Measurements from ENCODE around the gene SNRNP25. TPM values are rescaled to one million over a fixed set of nuclear protein-coding genes. Genes with fewer than 3 reads are reported as not detected.
"Not testable (repeated sequence)": the region's sequence is repeated elsewhere in the genome, so short reads cannot be mapped to it uniquely, and the experiment has no call there.

The SNRNP25 gene
- total and polyA plus RNA-seq, 2 of the 8 experiments (the other 6 are each of a cell fraction or from before 2014, with no cell fraction given), result 53.0 to 58.4 TPM

GRCh38 chr16:30627-31026 lies 23.0 kb upstream of the SNRNP25 start:
- H2BK120ac ChIP-seq (replicated peaks; ENCODE audit: low read depth, low read length); FAIRE-seq; H3K23me2 ChIP-seq (ENCODE audit: low read depth, low read length); H3K9me3 ChIP-seq (ENCODE audit: insufficient read depth in 2 of 2, low read depth in 1 of 2, low read length in 1 of 2); H2BK5ac ChIP-seq (ENCODE audit: low read depth, low read length); DNase-seq (ENCODE audit: low read depth in 1 of 2, low spot score in 2 of 2); H4K20me1 ChIP-seq (replicated peaks in 1 of 2; ENCODE audit: control insufficient read depth in 1 of 2, insufficient read depth in 2 of 2, low read length in 2 of 2); H3K27me3 ChIP-seq (replicated peaks in 1 of 4; ENCODE audit: control insufficient read depth in 3 of 4, extremely low read depth in 1 of 4, insufficient read depth in 3 of 4, low read length in 3 of 4); H2BK12ac ChIP-seq (ENCODE audit: low read depth, low read length); H3K14ac ChIP-seq (ENCODE audit: insufficient read length); H4K91ac ChIP-seq (replicated peaks; ENCODE audit: insufficient read length, low read length); H2AK5ac ChIP-seq (ENCODE audit: low read depth, low read length); H3K4me1 ChIP-seq (replicated peaks in 1 of 4; ENCODE audit: control insufficient read depth in 3 of 4, insufficient read depth in 4 of 4, low read length in 3 of 4); H3K9ac ChIP-seq (replicated peaks in 1 of 4; ENCODE audit: extremely low read depth in 1 of 4, low read depth in 3 of 4, low read length in 3 of 4); H4K5ac ChIP-seq (ENCODE audit: insufficient read length, low read depth, low read length); H2BK20ac ChIP-seq (ENCODE audit: low read length); CTCF ChIA-PET (ENCODE audit: partially characterized antibody); H2BK15ac ChIP-seq (ENCODE audit: low read length); H3K18ac ChIP-seq (ENCODE audit: extremely low read depth, low read length); H3K79me1 ChIP-seq (ENCODE audit: low read depth, low read length); H3K4ac ChIP-seq (replicated peaks; ENCODE audit: insufficient read length, low read depth, low read length); H3K56ac ChIP-seq (replicated peaks; ENCODE audit: insufficient read length, low read depth, low read length); H3K4me2 ChIP-seq (ENCODE audit: insufficient read depth in 1 of 2, low read depth in 2 of 2, low read length in 2 of 2); H2AFZ ChIP-seq (ENCODE audit: low read length); H3K4me3 ChIP-seq (ENCODE audit: extremely low read depth in 1 of 4, insufficient read depth in 2 of 4, low read depth in 3 of 4, low read length in 4 of 4); H3K23ac ChIP-seq (ENCODE audit: insufficient read length); H3K79me2 ChIP-seq (ENCODE audit: control insufficient read depth in 1 of 2, insufficient read depth in 2 of 2, low read length in 2 of 2); H4K8ac ChIP-seq (ENCODE audit: extremely low read depth, insufficient read depth, low read length); H3K36me3 ChIP-seq (ENCODE audit: control insufficient read depth in 2 of 4, insufficient read depth in 4 of 4, low read length in 3 of 4); POLR2A ChIA-PET (ENCODE audit: partially characterized antibody); H3K27ac ChIP-seq (ENCODE audit: low read depth, low read length): not testable (repeated sequence)
- no CpG with 5 or more reads among the region's 7 CpGs for WGBS, 2 experiments (ENCODE audit: extremely low coverage in 1 of 2, insufficient coverage in 1 of 2, insufficient read length in 1 of 2, insufficient replicate concordance in 2 of 2, low coverage in 1 of 2, low lambda C conversion rate in 2 of 2, missing lambda C conversion rate in 1 of 2)

DNA sequence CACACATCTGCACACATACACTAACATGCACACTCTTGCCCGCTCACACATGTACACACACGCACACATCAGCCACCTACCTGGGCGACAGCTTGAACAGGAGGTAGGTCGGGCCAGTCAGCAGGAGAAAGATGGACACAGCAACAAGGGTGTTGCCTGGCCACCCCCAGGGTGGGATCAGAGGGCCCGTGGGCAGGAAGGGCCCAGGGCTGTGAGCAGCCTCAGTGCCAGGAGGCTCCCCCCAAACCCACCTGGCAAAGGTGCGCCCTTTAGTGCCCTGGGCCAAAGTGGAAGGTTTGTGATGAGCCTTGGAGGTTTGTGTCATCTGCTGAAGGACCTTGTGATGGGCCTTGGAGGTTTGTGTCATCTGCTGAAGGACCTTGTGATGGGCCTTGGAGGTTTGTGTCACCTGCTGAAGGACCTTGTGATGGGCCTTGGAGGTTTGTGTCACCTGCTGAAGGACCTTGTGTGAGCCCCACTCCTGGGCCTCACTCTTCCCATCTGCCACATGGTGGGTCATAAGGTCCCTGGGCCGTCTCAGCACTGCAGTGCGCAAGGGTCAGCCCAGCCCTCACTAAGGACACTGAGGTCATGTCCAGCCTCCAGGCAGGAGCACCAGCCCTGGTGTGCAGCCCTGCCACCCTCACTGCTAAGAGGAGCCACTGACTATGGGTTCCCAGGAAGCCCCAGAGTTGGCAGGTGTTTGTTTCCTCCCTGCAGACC lies 20.3 kb upstream of the SNRNP25 start:
- H3K18ac ChIP-seq (ENCODE audit: extremely low read depth, low read length); H3K23ac ChIP-seq (ENCODE audit: insufficient read length); H2BK12ac ChIP-seq (ENCODE audit: low read depth, low read length); H3K56ac ChIP-seq (replicated peaks; ENCODE audit: insufficient read length, low read depth, low read length); H3K27me3 ChIP-seq (replicated peaks in 1 of 4; ENCODE audit: control insufficient read depth in 3 of 4, extremely low read depth in 1 of 4, insufficient read depth in 3 of 4, low read length in 3 of 4); H3K14ac ChIP-seq (ENCODE audit: insufficient read length); H3K36me3 ChIP-seq (ENCODE audit: control insufficient read depth in 2 of 4, insufficient read depth in 4 of 4, low read length in 3 of 4); H4K5ac ChIP-seq (ENCODE audit: insufficient read length, low read depth, low read length); H3K4me2 ChIP-seq (ENCODE audit: insufficient read depth in 1 of 2, low read depth in 2 of 2, low read length in 2 of 2); H3K4ac ChIP-seq (replicated peaks; ENCODE audit: insufficient read length, low read depth, low read length); H2BK5ac ChIP-seq (ENCODE audit: low read depth, low read length); H2AK5ac ChIP-seq (ENCODE audit: low read depth, low read length); H3K4me3 ChIP-seq (ENCODE audit: extremely low read depth in 1 of 4, insufficient read depth in 2 of 4, low read depth in 3 of 4, low read length in 4 of 4); H3K9ac ChIP-seq (replicated peaks in 1 of 4; ENCODE audit: extremely low read depth in 1 of 4, low read depth in 3 of 4, low read length in 3 of 4); DNase-seq (ENCODE audit: low read depth in 1 of 2, low spot score in 2 of 2); H2AFZ ChIP-seq (ENCODE audit: low read length); H3K27ac ChIP-seq (ENCODE audit: low read depth, low read length); H2BK20ac ChIP-seq (ENCODE audit: low read length); H3K79me1 ChIP-seq (ENCODE audit: low read depth, low read length); H2BK15ac ChIP-seq (ENCODE audit: low read length); H4K91ac ChIP-seq (replicated peaks; ENCODE audit: insufficient read length, low read length); FAIRE-seq; H4K20me1 ChIP-seq (replicated peaks in 1 of 2; ENCODE audit: control insufficient read depth in 1 of 2, insufficient read depth in 2 of 2, low read length in 2 of 2); H3K23me2 ChIP-seq (ENCODE audit: low read depth, low read length); H4K8ac ChIP-seq (ENCODE audit: extremely low read depth, insufficient read depth, low read length); H2BK120ac ChIP-seq (replicated peaks; ENCODE audit: low read depth, low read length); H3K79me2 ChIP-seq (ENCODE audit: control insufficient read depth in 1 of 2, insufficient read depth in 2 of 2, low read length in 2 of 2); H3K9me3 ChIP-seq (ENCODE audit: insufficient read depth in 2 of 2, low read depth in 1 of 2, low read length in 1 of 2); H3K4me1 ChIP-seq (replicated peaks in 1 of 4; ENCODE audit: control insufficient read depth in 3 of 4, insufficient read depth in 4 of 4, low read length in 3 of 4); CTCF ChIA-PET (ENCODE audit: partially characterized antibody): not testable (repeated sequence)
- 86% methylated on average over 4 of the region's 8 CpGs; no CpG with 5 or more reads in 1 of the 2 experiments for WGBS, 2 experiments (ENCODE audit: extremely low coverage in 1 of 2, insufficient coverage in 1 of 2, insufficient read length in 1 of 2, insufficient replicate concordance in 2 of 2, low coverage in 1 of 2, low lambda C conversion rate in 2 of 2, missing lambda C conversion rate in 1 of 2)
- POLR2A ChIA-PET (ENCODE audit: partially characterized antibody), result interaction anchor here (1.1 kb wide), 1 partner anchor 20 kb away, joined by 4 read pairs; the partner anchor contains the start of gene POLR3K
